Naive thymus-derived CD8-positive, alpha-beta T cell (primary cell): ENCODE results near the gene COQ10B. TPM values are rescaled to one million over a fixed set of nuclear protein-coding genes. Genes with fewer than 3 reads are reported as not detected.

Experiments
- ATAC-seq, 2 donors: fragments of 150-1000 bp; cut with Tn5 transposase in 1 of 2; sonication (Bioruptor Pico), chemical (Tn5 transposase) in 1 of 2; 1 replicate in 1 of 2; 2 replicates in 1 of 2; pipeline ENCODE4 v1.10.0; 2021; ENCODE audit warnings: mild to moderate bottlenecking in 2 of 2, moderate library complexity in 2 of 2
- POLR2A ChIA-PET: fragments of 350-600 bp; sonication (Branson Sonifier 250); formaldehyde crosslinking; loops from one replicate; lab custom pipeline; 2021; ENCODE audit warnings: antibody characterized with exemption; lab: Charles Lee
- DNase-seq, 10 donors: peaks; one replicate each; pipeline versions ENCODE4 v3.0.0 to v3.0.0-alpha.2; 2020 to 2022
- H3K27ac Mint-ChIP-seq, 10 donors: one replicate each; pipeline ENCODE4 v1.8.0; 2020 to 2022; ENCODE audit warnings: mild to moderate bottlenecking in 10 of 10, mixed read lengths in 10 of 10, moderate library complexity in 4 of 10, inconsistent platforms in 1 of 10
- H3K27me3 Mint-ChIP-seq, 5 donors: one replicate each; pipeline ENCODE4 v1.8.0; 2021 to 2022; ENCODE audit warnings: mixed read lengths in 5 of 5
- H3K36me3 Mint-ChIP-seq, 3 donors: one replicate each; pipeline ENCODE4 v1.8.0; 2020 to 2022; ENCODE audit warnings: mixed read lengths in 3 of 3, mild to moderate bottlenecking in 2 of 3, inconsistent platforms in 1 of 3
- H3K4me1 Mint-ChIP-seq, 4 donors: one replicate each; pipeline ENCODE4 v1.8.0; 2021 to 2022; ENCODE audit warnings: mixed read lengths in 4 of 4
- H3K4me3 Mint-ChIP-seq, 10 donors: one replicate each; pipeline ENCODE4 v1.8.0; 2020 to 2022; ENCODE audit warnings: mild to moderate bottlenecking in 10 of 10, mixed read lengths in 10 of 10, moderate library complexity in 6 of 10, inconsistent platforms in 1 of 10
- H3K9me3 Mint-ChIP-seq, 9 donors: one replicate each; pipeline ENCODE4 v1.8.0; 2020 to 2022; ENCODE audit warnings: mixed read lengths in 9 of 9, mild to moderate bottlenecking in 3 of 9, inconsistent platforms in 1 of 9, moderate library complexity in 1 of 9
- polyA plus RNA-seq, 3 donors: library from polyadenylated mRNA; unstranded; fragments of 300-500 nt; fragmentation: Illumina TruSeq; gene quantifications; one replicate each; pipeline ENCODE4 v1.2.3, GENCODE V29; 2021
- total RNA-seq, 8 experiments: library from RNA in 2 of 8; stranded (reverse) in 2 of 8; gene quantifications; one replicate each; pipeline ENCODE4 v1.2.3 and lab custom pipeline; 2021 to 2026

COQ10B gene
- total and polyA plus RNA-seq, 5 experiments from 2014 or later = 30.0 to 43.4 (median 35.1) TPM

DNA sequence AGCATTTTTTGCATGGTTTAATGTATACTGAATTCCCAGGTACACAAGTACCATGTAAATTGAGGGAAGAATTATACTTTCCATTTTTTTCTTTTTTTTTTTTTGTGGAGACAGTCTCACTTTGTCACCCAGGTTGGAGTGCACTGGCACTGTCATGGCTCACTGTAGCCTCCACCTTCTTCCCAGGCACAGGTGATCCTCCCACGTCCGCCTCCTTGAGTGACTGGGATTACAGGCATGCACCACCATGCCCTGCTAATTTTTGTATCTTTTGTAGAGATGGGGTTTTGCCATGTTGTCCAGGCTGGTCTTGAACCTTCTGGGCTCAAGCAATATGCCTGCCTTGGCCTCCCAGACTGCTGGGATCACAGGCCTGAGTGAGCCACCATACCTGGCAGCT, 50.6 kb downstream of the COQ10B start:
- peaks cover 0 to 41% (median 11%) of the 10 kb centered on the region in 3 donors for H3K36me3 Mint-ChIP-seq
- H3K4me1 Mint-ChIP-seq = peaks cover 13 to 37% (median 29%) of the 10 kb centered on the region in 4 donors
- DNase-seq = no peak
- peak overlapping the region in 8 of 10 donors; percentile 7 to 94 (median 71) for H3K27ac Mint-ChIP-seq
- no peak for ATAC-seq
- POLR2A ChIA-PET = interaction anchor here (0.6 to 5.5 kb wide), 2 partner anchors 12 to 44 kb away, joined by 3 to 36 read pairs; partner anchors contain the start of gene MOB4
- no peak overlapping the region for H3K4me3 Mint-ChIP-seq
- no peaks in the 10 kb centered on the region for H3K9me3 Mint-ChIP-seq
- no peaks in the 10 kb centered on the region for H3K27me3 Mint-ChIP-seq

DNA sequence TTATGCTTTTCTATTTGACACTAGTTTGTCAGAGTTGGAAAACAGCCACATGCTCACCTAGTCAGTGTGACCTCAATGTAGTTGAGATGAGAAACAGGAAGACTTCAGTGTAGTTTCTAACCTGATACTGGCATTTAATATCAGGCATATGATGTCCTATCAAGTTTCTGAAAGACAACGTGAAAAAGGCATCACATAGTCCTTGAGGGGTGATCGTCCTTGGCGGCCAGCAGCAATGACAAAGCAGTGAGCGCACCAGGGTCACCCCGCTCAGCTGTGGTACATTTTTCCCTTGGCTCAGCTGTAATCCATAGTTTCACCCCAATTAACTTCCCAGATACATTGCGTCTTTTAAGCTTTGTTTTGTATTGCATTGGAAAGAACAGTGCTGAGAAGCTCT, 51.2 kb downstream of the COQ10B start:
- POLR2A ChIA-PET = interaction anchor here (5.5 kb wide), 1 partner anchor 11 kb away, joined by 36 read pairs; the partner anchor contains the start of gene MOB4
- Mint-ChIP-seq H3K27me3 (no peaks in the 10 kb centered on the region), H3K36me3 (peaks cover 0 to 41% (median 11%) of the 10 kb centered on the region in 3 donors), H3K9me3 (no peaks in the 10 kb centered on the region), H3K27ac (peak overlapping the region in 8 of 10 donors; percentile 27 to 94 (median 71)), H3K4me3 (peak overlapping the region in 1 of 10 donors; percentile 11), H3K4me1 (peaks cover 13 to 37% (median 29%) of the 10 kb centered on the region in 4 donors)
- ATAC-seq = no peak
- no peak for DNase-seq

DNA sequence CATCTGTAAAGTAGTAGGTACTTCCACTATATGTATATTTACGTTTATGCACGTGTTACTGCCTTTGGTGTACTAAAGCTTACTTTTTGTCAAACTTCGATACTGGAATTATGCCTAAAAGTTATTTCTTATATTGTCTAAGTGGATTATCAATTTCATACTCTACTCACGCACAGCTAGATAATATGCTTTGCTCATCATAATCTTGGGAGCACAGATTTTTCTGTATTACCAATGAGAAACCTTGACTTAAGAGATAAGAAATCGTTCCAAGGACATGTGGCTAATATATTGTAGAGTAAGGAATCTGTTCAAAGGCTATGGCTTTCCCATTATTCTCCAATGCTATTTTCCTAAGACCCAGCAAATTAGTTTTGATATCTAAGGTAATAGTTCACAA, 53.3 kb downstream of the COQ10B start:
- H3K27ac Mint-ChIP-seq = peak overlapping the region in 3 of 10 donors; percentile 6 to 66 (median 59)
- peaks cover 11 to 32% (median 18%) of the 10 kb centered on the region in 4 donors for H3K4me1 Mint-ChIP-seq
- H3K9me3 Mint-ChIP-seq = no peaks in the 10 kb centered on the region
- H3K27me3 Mint-ChIP-seq = no peaks in the 10 kb centered on the region
- ATAC-seq (no peak), DNase-seq (no peak)
- H3K36me3 Mint-ChIP-seq = peaks cover 0 to 33% (median 11%) of the 10 kb centered on the region in 3 donors
- POLR2A ChIA-PET = interaction anchor here (1.1 to 5.5 kb wide), 2 partner anchors 9 to 72 kb away, joined by 3 to 36 read pairs; partner anchors contain the start of genes MOB4 and SF3B1
- H3K4me3 Mint-ChIP-seq = no peak overlapping the region

DNA sequence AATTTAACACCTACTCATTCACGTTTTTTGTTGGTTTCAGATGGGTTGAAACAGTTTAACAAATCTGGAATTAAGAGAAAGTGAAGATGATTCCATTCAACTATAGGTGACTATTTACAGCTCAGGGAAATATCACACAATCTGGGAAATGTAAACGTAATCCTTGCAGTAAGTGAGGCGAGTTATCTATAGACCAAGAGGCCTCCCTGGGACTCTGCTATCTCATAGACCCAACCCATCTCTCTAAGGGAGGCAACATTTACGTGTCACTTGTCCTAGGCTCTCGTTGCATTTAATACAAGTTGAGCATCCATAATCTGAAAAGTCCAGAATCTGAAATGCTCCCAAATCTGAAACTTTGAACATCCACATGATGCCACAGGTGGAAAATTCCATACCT, 60.6 kb downstream of the COQ10B start:
- no peak for ATAC-seq
- peaks cover 0 to 3% (median 3%) of the 10 kb centered on the region in 3 donors for H3K36me3 Mint-ChIP-seq
- H3K4me3 Mint-ChIP-seq = no peak overlapping the region
- no peaks in the 10 kb centered on the region for H3K9me3 Mint-ChIP-seq
- peaks cover 15 to 43% (median 32%) of the 10 kb centered on the region in 4 donors for H3K4me1 Mint-ChIP-seq
- POLR2A ChIA-PET = interaction anchor here (2.8 kb wide), 1 partner anchor 14 kb away, joined by 25 read pairs; the partner anchor contains the start of genes HSPD1 and HSPE1
- no peaks in the 10 kb centered on the region for H3K27me3 Mint-ChIP-seq
- DNase-seq = no peak
- peak overlapping the region in 5 of 10 donors; percentile 9 to 99 (median 95) for H3K27ac Mint-ChIP-seq

DNA sequence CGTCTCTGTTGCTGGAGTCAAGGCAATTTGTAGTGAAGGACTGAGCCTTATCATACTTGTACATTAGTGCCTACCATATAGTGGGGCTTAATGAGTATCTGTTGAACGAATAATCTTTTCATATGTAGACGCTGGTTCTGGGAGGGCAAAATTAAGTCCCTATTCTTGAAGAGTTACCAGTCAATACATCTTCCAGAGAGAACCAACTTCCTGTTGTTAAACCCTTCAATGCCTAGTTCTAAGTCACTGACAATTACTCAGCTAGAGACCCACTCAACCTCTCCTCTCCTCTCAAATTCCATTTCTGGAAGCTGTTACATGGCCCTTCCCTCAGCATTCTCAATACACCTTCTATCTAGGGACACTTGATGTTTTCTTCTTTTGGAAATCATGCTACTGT, 61.4 kb downstream of the COQ10B start:
- H3K27me3 Mint-ChIP-seq = no peaks in the 10 kb centered on the region
- H3K27ac Mint-ChIP-seq = peak overlapping the region; percentile 88 to 99 (median 95)
- H3K4me1 Mint-ChIP-seq = peaks cover 15 to 51% (median 35%) of the 10 kb centered on the region in 4 donors
- peaks cover 0 to 4% (median 0%) of the 10 kb centered on the region in 9 donors for H3K9me3 Mint-ChIP-seq
- no peak for ATAC-seq
- POLR2A ChIA-PET = interaction anchor here (0.9 to 3.7 kb wide), 10 partner anchors 9 to 715 kb away, joined by 3 to 150 read pairs (median 16); partner anchors contain the start of genes COQ10B, GTF3C3, HSPD1 and HSPE1
- H3K36me3 Mint-ChIP-seq = peaks cover 0 to 11% (median 9%) of the 10 kb centered on the region in 3 donors
- peak in 1 of 10 donors; percentile 22 for DNase-seq
- peak overlapping the region; percentile 80 to 99 (median 94) for H3K4me3 Mint-ChIP-seq

DNA sequence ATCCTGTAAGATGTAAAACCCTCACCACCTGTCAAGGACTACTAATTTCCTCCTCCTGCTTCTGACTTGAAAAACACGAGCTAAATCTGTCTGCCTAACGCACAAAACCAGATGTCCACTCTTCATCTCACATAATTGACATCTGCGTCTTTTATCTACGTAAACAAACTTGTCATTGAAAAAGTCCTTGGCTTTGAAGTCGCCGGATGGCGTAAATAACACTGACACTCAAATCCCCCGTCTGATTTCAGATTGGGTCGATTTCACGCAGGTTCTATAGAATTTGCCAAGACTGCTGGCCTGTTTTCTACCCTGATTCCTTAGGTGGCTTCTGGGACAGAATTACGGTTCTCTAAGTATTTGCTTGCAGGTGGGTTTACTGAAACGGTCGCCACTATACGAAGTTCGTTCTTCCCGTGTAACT, 62.0 kb downstream of the COQ10B start:
- POLR2A ChIA-PET = interaction anchor here (0.6 to 3.7 kb wide), 13 partner anchors 10 to 1254 kb away, joined by 3 to 150 read pairs (median 7); partner anchors contain the start of genes COQ10B, GTF3C3, HSPD1 and HSPE1
- ATAC-seq (peak in 1 of 2 donors; percentile 22), DNase-seq (peak in 1 of 10 donors; percentile 65)
- Mint-ChIP-seq H3K27me3 (no peaks in the 10 kb centered on the region), H3K9me3 (peaks cover 0 to 5% (median 0%) of the 10 kb centered on the region in 9 donors), H3K36me3 (peaks cover 1 to 16% (median 13%) of the 10 kb centered on the region in 3 donors), H3K27ac (peak overlapping the region; percentile 88 to 99 (median 95)), H3K4me1 (peaks cover 15 to 57% (median 34%) of the 10 kb centered on the region in 4 donors), H3K4me3 (peak overlapping the region; percentile 80 to 99 (median 94))

DNA sequence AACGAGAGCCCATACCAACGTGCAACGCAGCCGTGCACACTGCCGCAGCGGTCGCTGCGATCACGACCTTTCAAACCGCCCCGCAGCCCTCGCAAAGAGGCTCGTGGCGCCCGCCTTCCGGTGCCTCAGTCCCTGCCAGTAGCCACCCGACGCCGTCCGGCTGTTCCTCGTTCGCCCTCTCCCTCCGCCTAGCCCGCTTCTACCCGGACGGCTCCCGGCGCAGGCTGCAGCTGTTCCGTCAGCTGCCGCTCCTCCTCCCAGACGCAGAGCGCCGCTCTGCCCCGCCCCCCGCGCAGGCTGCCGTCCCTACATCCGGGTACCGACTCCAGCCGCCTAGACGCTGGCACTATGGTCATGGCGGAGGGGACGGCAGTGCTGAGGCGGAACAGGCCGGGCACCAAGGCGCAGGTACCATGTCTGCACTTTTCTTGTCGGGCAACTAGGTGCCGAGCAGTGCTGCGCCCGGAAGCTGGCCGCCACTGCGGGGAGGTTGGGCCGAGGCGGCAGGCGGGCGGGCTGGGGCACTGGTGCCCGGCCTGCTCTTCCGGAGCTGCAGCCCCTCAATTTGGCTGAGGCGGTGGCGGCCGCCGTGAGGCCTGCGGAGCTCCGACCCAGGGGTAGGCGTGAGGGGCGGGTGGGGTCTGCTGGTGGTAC, 62.5 kb downstream of the COQ10B start, which contains the start of gene MOB4:
TSS of gene MOB4 (plus strand) at position 328 of the 654 bp plus-strand sequence. CDS start at position 349, 21 bp downstream.
- H3K36me3 Mint-ChIP-seq = peaks cover 7 to 20% (median 17%) of the 10 kb centered on the region in 3 donors
- H3K4me3 Mint-ChIP-seq = peak within 1 kb of the TSS; percentile 80 to 99 (median 94)
- ATAC-seq (peak; percentile 84 to 87), DNase-seq (peak; percentile 87 to 95 (median 92))
- peaks cover 17 to 61% (median 35%) of the 10 kb centered on the region in 4 donors for H3K4me1 Mint-ChIP-seq
- POLR2A ChIA-PET = interaction anchor here (0.6 to 3.7 kb wide), 12 partner anchors 10 to 1254 kb away, joined by 4 to 150 read pairs (median 8); partner anchors contain the start of genes COQ10B, HSPD1, HSPE1 and MARS2
- H3K9me3 Mint-ChIP-seq = peaks cover 0 to 11% (median under 1%) of the 10 kb centered on the region in 9 donors
- no peaks in the 10 kb centered on the region for H3K27me3 Mint-ChIP-seq
- peak within 1 kb of the TSS; percentile 88 to 99 (median 95) for H3K27ac Mint-ChIP-seq

DNA sequence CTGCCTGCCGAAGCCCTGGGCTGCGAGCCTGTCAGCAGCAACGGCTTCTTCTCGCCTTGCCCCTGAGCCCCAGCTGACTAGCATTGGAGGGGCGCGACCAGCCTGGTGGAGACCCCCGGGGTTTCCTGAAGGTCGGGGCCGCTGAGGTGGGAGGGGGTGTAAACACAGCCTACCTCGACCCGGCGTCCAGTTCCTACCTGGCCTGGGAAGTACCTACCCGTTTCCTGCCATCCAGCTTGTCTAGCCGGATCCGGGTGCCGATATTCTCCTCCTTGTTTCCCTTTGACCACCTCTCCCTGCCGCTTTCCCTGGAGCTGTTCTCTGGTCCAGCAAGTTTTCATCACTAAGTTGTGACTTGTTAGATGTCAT, 63.0 kb downstream of the COQ10B start:
- DNase-seq (no peak), ATAC-seq (no peak)
- POLR2A ChIA-PET = interaction anchor here (1.6 to 3.7 kb wide), 10 partner anchors 11 to 189 kb away, joined by 5 to 150 read pairs (median 16); partner anchors contain the start of genes COQ10B, HSPD1, HSPE1 and MARS2
- Mint-ChIP-seq H3K9me3 (peaks cover 0 to 15% (median 4%) of the 10 kb centered on the region in 9 donors), H3K4me3 (peak overlapping the region; percentile 80 to 99 (median 94)), H3K36me3 (peaks cover 11 to 25% (median 22%) of the 10 kb centered on the region in 3 donors), H3K27ac (peak overlapping the region; percentile 88 to 99 (median 95)), H3K27me3 (no peaks in the 10 kb centered on the region), H3K4me1 (peaks cover 17 to 65% (median 39%) of the 10 kb centered on the region in 4 donors)

DNA sequence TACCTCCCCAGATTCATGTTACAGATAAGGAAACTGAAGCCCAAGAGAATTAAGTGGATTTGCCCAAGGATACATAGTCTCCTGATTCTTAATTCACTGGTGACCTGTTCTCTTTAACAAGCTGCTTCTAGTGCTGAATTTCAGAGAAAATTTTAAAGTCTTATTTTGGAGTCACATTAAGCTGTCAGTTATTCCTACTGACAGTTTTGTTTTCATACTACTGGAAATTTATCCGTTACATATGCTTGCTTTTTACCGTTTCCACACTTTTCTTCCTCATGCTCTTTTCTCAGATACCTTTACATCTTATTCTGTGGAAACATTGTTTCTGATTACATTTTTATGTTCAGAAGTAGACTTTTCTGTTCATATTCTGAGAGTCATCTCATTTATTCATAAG, 63.8 kb downstream of the COQ10B start:
- peaks cover 17 to 71% (median 40%) of the 10 kb centered on the region in 4 donors for H3K4me1 Mint-ChIP-seq
- H3K4me3 Mint-ChIP-seq = peak overlapping the region; percentile 80 to 99 (median 94)
- H3K9me3 Mint-ChIP-seq = peaks cover 0 to 15% (median 4%) of the 10 kb centered on the region in 9 donors
- no peak for ATAC-seq
- POLR2A ChIA-PET = interaction anchor here (2.3 to 3.7 kb wide), 6 partner anchors 11 to 188 kb away, joined by 6 to 150 read pairs (median 28); partner anchors contain the start of genes COQ10B, HSPD1, HSPE1 and MARS2
- peak overlapping the region; percentile 88 to 99 (median 95) for H3K27ac Mint-ChIP-seq
- no peaks in the 10 kb centered on the region for H3K27me3 Mint-ChIP-seq
- peaks cover 11 to 29% (median 27%) of the 10 kb centered on the region in 3 donors for H3K36me3 Mint-ChIP-seq
- no peak for DNase-seq

Other genes starting within 250 kb of the COQ10B start
- 100 to 1,000 TPM; 269 to 279 TPM for gene ANKRD44, start 142.8 kb upstream of the COQ10B start, total RNA-seq
- gene ANKRD44, start 142.8 kb upstream of the COQ10B start, polyA plus RNA-seq = 10 to 100 TPM; 85.8 to 96.1 (median 94.2) TPM
- gene SF3B1, start 18.5 kb upstream of the COQ10B start, total RNA-seq = 100 to 1,000 TPM; 702 to 768 TPM
- gene SF3B1, start 18.5 kb upstream of the COQ10B start, polyA plus RNA-seq = 100 to 1,000 TPM; 120 to 131 (median 120) TPM
- gene HSPD1, start 46.3 kb downstream of the COQ10B start, total RNA-seq = 100 to 1,000 TPM; 138 to 140 TPM
- 100 to 1,000 TPM; 101 to 134 (median 128) TPM for gene HSPD1, start 46.3 kb downstream of the COQ10B start, polyA plus RNA-seq
- gene HSPE1, start 46.8 kb downstream of the COQ10B start, total RNA-seq = 10 to 100 TPM; 62.9 to 65.8 TPM
- 100 to 1,000 TPM; 154 to 181 (median 172) TPM for gene HSPE1, start 46.8 kb downstream of the COQ10B start, polyA plus RNA-seq
- 10 to 100 TPM; 24.0 to 26.1 TPM for gene MOB4, start 62.5 kb downstream of the COQ10B start, total RNA-seq
- gene MOB4, start 62.5 kb downstream of the COQ10B start, polyA plus RNA-seq = 10 to 100 TPM; 19.4 to 29.1 (median 23.6) TPM
- gene RFTN2, start 222.0 kb downstream of the COQ10B start, total RNA-seq = under 1 TPM; 0.22 to 0.47 TPM
- under 1 TPM in 1 of 3 donors, not detected in 2; 0.13 TPM for gene RFTN2, start 222.0 kb downstream of the COQ10B start, polyA plus RNA-seq